Measurements from ENCODE around the gene KAT6B. TPM values are rescaled to one million over a fixed set of nuclear protein-coding genes. Genes with fewer than 3 reads are reported as not detected.
A peak's percentile ranks its signal among the peaks of the same experiment; 100 is the strongest.

KAT6B gene
- total RNA-seq, 6 experiments from 2014 or later: 17.8 to 27.5 (median 23.6) TPM

DNA sequence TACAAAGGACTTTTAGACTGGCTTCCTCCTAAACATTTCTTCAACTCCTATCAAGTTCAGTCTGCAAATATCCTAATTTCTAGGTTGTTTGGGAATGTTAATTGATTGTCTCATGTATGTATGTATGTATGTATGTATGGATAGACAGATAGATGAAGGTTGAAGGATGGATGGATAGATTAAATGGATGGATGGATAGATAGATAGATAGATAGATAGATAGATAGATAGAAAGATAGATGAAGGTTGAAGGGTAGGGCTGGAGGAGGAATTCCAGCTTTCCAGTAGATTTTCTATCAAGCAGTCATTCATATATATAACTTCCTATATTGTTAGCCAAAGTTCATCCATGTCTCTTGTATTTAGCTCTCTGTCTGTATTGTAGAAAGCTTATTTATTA, 85.8 kb downstream of the KAT6B start:
- no peak for DNase-seq

DNA sequence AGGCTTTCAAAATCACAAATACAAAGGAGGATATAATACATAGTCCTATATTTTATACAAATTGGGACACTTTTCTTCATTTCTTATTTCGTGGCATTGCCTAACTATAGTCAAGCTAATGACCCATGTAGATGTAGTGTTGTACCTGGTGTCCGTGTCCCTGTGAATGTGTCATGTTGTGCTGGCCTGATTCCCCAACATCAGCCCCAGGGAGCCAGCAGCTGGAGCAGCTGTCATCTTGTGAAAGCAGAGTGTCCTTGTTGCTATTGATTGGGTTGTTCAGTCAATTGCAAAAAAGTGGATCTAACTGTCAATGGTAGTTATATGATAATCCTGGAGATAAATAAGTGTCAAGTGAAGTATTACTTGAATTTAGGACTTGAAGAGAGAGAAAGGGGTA, 86.3 kb downstream of the KAT6B start:
- TF ChIP-seq, protein P1, sequence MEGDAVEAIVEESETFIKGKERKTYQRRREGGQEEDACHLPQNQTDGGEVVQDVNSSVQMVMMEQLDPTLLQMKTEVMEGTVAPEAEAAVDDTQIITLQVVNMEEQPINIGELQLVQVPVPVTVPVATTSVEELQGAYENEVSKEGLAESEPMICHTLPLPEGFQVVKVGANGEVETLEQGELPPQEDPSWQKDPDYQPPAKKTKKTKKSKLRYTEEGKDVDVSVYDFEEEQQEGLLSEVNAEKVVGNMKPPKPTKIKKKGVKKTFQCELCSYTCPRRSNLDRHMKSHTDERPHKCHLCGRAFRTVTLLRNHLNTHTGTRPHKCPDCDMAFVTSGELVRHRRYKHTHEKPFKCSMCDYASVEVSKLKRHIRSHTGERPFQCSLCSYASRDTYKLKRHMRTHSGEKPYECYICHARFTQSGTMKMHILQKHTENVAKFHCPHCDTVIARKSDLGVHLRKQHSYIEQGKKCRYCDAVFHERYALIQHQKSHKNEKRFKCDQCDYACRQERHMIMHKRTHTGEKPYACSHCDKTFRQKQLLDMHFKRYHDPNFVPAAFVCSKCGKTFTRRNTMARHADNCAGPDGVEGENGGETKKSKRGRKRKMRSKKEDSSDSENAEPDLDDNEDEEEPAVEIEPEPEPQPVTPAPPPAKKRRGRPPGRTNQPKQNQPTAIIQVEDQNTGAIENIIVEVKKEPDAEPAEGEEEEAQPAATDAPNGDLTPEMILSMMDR (IDR thresholded peaks at IDR 0.05): no peak
- Mint-ChIP-seq H3K4me3 (no peak overlapping the region), H3K27ac (no peak overlapping the region), H3K4me1 (ENCODE audit: low read depth) (peaks cover 43% of the 10 kb centered on the region), H3K9me3 (no peaks in the 10 kb centered on the region), H3K36me3 (ENCODE audit: low read depth) (no peaks in the 10 kb centered on the region), H3K27me3 (ENCODE audit: insufficient read depth) (no peaks in the 10 kb centered on the region; the same call in 1 of the 2 replicates)
- DNase-seq: no peak

More for the DNA sequence above, 85.8 kb downstream of the KAT6B start:
- peaks cover 38% of the 10 kb centered on the region for H3K4me1 Mint-ChIP-seq (ENCODE audit: low read depth)
- no peaks in the 10 kb centered on the region for H3K36me3 Mint-ChIP-seq (ENCODE audit: low read depth)
- H3K9me3 Mint-ChIP-seq: no peaks in the 10 kb centered on the region
- H3K27ac Mint-ChIP-seq: no peak overlapping the region
- no peaks in the 10 kb centered on the region; the same call in none of the 2 replicates for H3K27me3 Mint-ChIP-seq (ENCODE audit: insufficient read depth)
- no peak overlapping the region for H3K4me3 Mint-ChIP-seq
- TF ChIP-seq, protein P1 (IDR thresholded peaks at IDR 0.05): no peak

DNA sequence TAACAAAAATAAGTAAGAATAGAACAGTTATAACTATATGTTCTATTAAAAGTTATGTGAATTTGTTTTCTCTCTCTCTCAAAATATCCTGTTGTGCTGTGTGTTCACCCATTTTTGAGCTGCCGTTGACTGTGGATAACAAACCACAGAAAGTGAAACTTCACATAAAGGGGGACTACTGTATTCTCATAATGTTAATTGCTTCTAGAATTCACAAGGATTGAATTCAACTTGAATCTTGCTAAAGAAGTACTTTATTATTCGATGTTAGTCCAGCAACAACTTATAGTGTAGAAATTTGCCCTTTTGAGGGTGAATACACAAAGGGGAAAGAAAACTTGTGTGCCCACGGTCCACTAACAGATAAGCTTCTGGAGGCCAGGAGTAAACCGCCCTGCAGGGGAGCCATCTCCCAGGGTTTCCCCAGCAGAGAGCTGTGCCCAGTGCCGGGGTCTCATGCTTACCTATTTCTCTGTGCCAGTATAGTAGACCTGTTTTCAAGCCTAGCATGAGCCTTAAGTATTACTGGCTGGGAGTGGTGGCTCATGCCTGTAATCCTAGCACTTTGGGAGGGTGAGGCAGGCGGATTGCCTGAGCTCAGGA, 87.1 kb downstream of the KAT6B start:
- peaks cover 51% of the 10 kb centered on the region for H3K4me1 Mint-ChIP-seq (ENCODE audit: low read depth)
- peak overlapping the region; percentile 28; the same call in 1 of the 2 replicates for H3K4me3 Mint-ChIP-seq
- no peak for DNase-seq
- TF ChIP-seq, protein P1 (IDR thresholded peaks at IDR 0.05): no peak
- H3K9me3 Mint-ChIP-seq: no peaks in the 10 kb centered on the region
- H3K36me3 Mint-ChIP-seq (ENCODE audit: low read depth): no peaks in the 10 kb centered on the region
- H3K27me3 Mint-ChIP-seq (ENCODE audit: insufficient read depth): no peaks in the 10 kb centered on the region; the same call in 1 of the 2 replicates
- no peak overlapping the region for H3K27ac Mint-ChIP-seq

DNA sequence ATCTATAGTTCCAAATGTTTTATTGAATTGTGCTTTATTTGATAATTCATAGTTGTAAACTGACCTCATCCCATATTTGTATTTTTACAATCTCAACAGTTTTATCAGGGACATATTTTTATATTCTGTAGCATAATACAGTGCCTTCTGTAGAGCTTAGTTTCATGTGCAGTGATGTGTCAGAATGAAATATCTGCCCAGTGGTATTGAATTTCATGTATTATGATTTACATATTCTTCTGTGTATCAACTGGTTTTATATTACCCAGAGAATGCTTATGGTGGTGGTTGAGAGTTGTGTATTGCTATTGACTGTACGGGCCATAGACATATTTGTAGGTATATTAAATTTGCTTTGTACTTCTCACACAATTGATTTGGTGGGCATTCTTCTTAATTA, 89.9 kb downstream of the KAT6B start:
- peak overlapping the region; percentile 36; the same call in 1 of the 2 replicates for H3K27ac Mint-ChIP-seq
- no peak for DNase-seq
- TF ChIP-seq, protein P1 (IDR thresholded peaks at IDR 0.05): no peak
- H3K27me3 Mint-ChIP-seq (ENCODE audit: insufficient read depth): peaks cover 4% of the 10 kb centered on the region; the same call in 1 of the 2 replicates
- H3K4me3 Mint-ChIP-seq: no peak overlapping the region
- peaks cover 41% of the 10 kb centered on the region for H3K4me1 Mint-ChIP-seq (ENCODE audit: low read depth)
- peaks cover 15% of the 10 kb centered on the region for H3K36me3 Mint-ChIP-seq (ENCODE audit: low read depth)
- H3K9me3 Mint-ChIP-seq: peaks cover 7% of the 10 kb centered on the region

DNA sequence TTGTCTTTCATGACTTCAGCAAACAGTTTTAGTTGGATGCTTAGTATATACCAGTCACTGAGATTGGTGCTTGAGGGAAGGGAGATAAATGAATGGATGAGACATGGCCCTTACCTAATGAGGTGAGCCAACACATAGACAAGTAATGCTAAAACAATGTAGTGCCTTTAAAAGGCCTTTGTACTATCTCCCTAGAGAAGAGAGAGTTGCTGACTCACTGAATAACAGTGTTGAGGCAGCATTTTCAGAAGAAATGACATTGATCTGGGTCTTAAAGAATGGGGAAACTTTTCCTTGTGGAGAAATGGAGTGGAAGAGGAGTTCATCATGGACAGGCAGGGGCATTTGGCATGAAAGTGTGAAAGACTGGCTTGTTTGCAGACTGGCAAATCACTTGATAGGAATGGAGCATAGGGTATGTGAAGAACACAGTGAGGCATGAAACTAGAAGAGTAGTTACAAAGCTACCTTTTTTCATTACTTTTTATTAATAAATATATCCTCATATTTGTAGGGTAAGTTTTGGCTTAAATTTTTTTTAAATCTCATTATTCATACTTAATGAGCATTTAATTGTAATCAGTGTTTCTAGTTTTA, 91.2 kb downstream of the KAT6B start:
- Mint-ChIP-seq H3K4me1 (ENCODE audit: low read depth) (peaks cover 51% of the 10 kb centered on the region), H3K27ac (peak overlapping the region; percentile 87), H3K4me3 (peak overlapping the region; percentile 41), H3K27me3 (ENCODE audit: insufficient read depth) (peaks cover 4% of the 10 kb centered on the region; the same call in 1 of the 2 replicates), H3K9me3 (peaks cover 7% of the 10 kb centered on the region), H3K36me3 (ENCODE audit: low read depth) (peaks cover 15% of the 10 kb centered on the region)
- DNase-seq: peak; percentile 68
- TF ChIP-seq, protein P1 (IDR thresholded peaks at IDR 0.05): no peak
